ENCODE measurements around the gene MELTF. TPM values are rescaled to one million over a fixed set of nuclear protein-coding genes. Genes with fewer than 3 reads are reported as not detected.

Gene MELTF
- total RNA-seq, 6 experiments from 2014 or later: 0.42 to 5.3 (median 2.0) TPM

DNA sequence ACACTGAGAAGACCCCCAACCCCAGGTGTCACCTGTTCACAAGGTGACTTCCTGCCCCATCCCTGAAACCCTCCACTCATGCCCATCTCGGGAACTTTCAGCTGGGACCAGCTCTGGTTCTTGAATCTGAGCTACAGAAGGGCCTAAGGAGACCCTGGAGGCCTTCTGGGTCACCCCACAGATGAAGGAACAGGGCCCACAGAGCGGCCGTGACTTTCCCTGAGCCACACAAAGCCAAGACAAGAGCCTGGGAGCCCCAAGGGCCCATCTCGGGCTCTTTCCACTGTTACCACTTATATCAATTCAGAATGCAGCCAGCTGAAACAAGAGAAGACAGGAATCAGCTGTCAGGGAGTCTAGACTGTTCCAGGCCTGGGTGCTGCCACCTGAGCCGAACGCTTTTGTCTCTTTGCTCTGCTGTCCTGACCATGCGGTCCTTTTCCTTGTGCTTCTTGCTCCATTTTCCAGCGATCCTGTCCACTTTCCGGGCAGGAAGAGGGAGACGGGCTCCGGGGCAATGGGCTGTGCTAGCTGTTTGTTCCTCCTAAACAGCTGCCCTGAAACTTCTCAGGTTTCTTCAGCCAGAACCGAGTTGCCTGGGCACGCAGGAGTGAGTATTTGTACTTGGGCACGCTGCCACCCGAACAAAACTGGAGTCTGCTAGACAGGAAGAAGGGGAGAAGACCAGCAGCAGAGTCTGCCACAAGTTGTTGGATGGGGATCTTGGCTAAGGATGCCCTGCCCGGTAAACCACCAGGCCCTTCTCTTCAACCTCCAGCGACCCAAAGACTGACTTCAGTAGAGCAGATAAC is 33.0 kb downstream of the MELTF start:
- DNase-seq: peak; percentile 5 to 37 (median 36)
- H3K9me3 ChIP-seq: no peaks in the 10 kb centered on the region
- no peaks in the 10 kb centered on the region for H3K36me3 ChIP-seq
- ATAC-seq: peak in 1 of 4 donors; percentile 9
- intact Hi-C loops (cut with DNase I): no loop called here
- TF ChIP-seq CTCF (IDR thresholded peaks at IDR 0.05) (no peak), POLR2A (IDR thresholded peaks at IDR 0.05) (no peak)
- no peaks in the 10 kb centered on the region for H3K27me3 ChIP-seq
- H3K27ac ChIP-seq: no peak overlapping the region
- 78% methylated on average over 12 of the region's 17 CpGs for WGBS (ENCODE audit: insufficient coverage, low coverage, low lambda C conversion rate, missing lambda C conversion rate)
- H3K4me1 ChIP-seq: no peaks in the 10 kb centered on the region
- no peak overlapping the region for H3K4me3 ChIP-seq

GRCh38 chr3:196995646-196996355 is 33.8 kb downstream of the MELTF start:
- intact Hi-C loops (cut with DNase I): no loop called here
- no peak for TF ChIP-seq CTCF (IDR thresholded peaks at IDR 0.05)
- no peak for TF ChIP-seq POLR2A (IDR thresholded peaks at IDR 0.05)
- Histone ChIP-seq H3K27me3 (no peaks in the 10 kb centered on the region), H3K27ac (no peak overlapping the region), H3K4me3 (no peak overlapping the region), H3K9me3 (no peaks in the 10 kb centered on the region), H3K36me3 (no peaks in the 10 kb centered on the region), H3K4me1 (no peaks in the 10 kb centered on the region)
- WGBS (ENCODE audit: insufficient coverage, low coverage, low lambda C conversion rate, missing lambda C conversion rate): 68% methylated on average over 5 of the region's 14 CpGs
- ATAC-seq (no peak), DNase-seq (peak; percentile 5 to 27 (median 27))

- DNase-seq: peak in 1 of 3 donors; percentile 23
- H3K4me3 ChIP-seq: no peak overlapping the region
- WGBS (ENCODE audit: insufficient coverage, low coverage, low lambda C conversion rate, missing lambda C conversion rate): 89% methylated on average over 12 of the region's 19 CpGs
- no peaks in the 10 kb centered on the region for H3K36me3 ChIP-seq
- no peak for TF ChIP-seq CTCF (IDR thresholded peaks at IDR 0.05)
- TF ChIP-seq POLR2A (IDR thresholded peaks at IDR 0.05): no peak
- intact Hi-C loops (cut with DNase I): no loop called here
- no peaks in the 10 kb centered on the region for H3K27me3 ChIP-seq
- H3K9me3 ChIP-seq: no peaks in the 10 kb centered on the region
- no peak overlapping the region for H3K27ac ChIP-seq
- no peak for ATAC-seq
- no peaks in the 10 kb centered on the region for H3K4me1 ChIP-seq
These were observed 34.6 kb downstream of the MELTF start for GRCh38 chr3:196995027-196995426.

DNA sequence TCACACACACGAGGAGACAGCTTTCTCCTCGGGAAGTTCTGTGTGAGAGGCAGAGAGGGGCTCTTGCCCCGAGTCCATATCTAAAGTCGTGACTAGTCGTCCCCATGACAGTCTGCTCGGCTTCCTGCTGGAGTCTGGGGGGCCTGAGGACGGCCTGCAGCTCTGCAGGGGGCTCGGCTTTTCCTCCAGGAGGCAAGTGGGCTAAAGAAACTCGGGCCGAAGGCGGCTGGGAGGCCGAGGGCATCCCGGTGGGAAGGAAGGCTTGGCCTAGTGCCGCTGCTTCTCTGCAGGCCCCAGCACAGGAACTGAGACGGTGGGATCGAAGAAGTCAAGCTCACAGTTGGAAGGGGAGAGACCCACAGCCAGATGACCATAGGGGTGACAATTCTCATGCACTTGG is 35.6 kb downstream of the MELTF start:
- H3K4me1 ChIP-seq: no peaks in the 10 kb centered on the region
- H3K36me3 ChIP-seq: no peaks in the 10 kb centered on the region
- peak in 2 of 3 donors; percentile 18 to 33 for DNase-seq
- TF ChIP-seq POLR2A (IDR thresholded peaks at IDR 0.05) (no peak), CTCF (IDR thresholded peaks at IDR 0.05) (no peak)
- no peak overlapping the region for H3K4me3 ChIP-seq
- no peak overlapping the region for H3K27ac ChIP-seq
- H3K9me3 ChIP-seq: no peaks in the 10 kb centered on the region
- intact Hi-C loops (cut with DNase I): no loop called here
- 76% methylated on average over 10 of the region's 16 CpGs for WGBS (ENCODE audit: insufficient coverage, low coverage, low lambda C conversion rate, missing lambda C conversion rate)
- no peak for ATAC-seq
- H3K27me3 ChIP-seq: no peaks in the 10 kb centered on the region

Data from right lobe of liver (tissue), 6 donors.